ENCODE results near the gene PRDX2. TPM values are rescaled to one million over a fixed set of nuclear protein-coding genes. Genes with fewer than 3 reads are reported as not detected.

Gene PRDX2
- polyA plus RNA-seq, 1 of the 3 experiments (the other 2 are of a cell fraction), result 341 TPM

GRCh38 chr19:12785431-12786031, 16.1 kb downstream of the PRDX2 start:
- Histone ChIP-seq H2AFZ (ENCODE audit: low read depth) (peak overlapping the region; percentile 56; the same call in 1 of the 2 replicates), H3K4me1 (ENCODE audit: control insufficient read depth in 1 of 2, insufficient read depth in 2 of 2, low read depth in 1 of 2, low read length in 1 of 2) (peaks cover 49 to 68% of the 10 kb centered on the region in 2 experiments), H3K4me2 (peak overlapping the region; percentile 33; the same call in 1 of the 2 replicates), H3K27me3 (ENCODE audit: insufficient read depth) (no peaks in the 10 kb centered on the region), H3F3A (replicated peaks; ENCODE audit: insufficient read depth) (peaks cover 70% of the 10 kb centered on the region), H3K9ac (peak overlapping the region; percentile 19; the same call in 1 of the 2 replicates), H3K9me3 (no peaks in the 10 kb centered on the region), H3K27ac (ENCODE audit: low read depth in 2 of 2, low read length in 1 of 2) (peak overlapping the region; percentile 97 to 98), H4K20me1 (ENCODE audit: insufficient read depth) (no peaks in the 10 kb centered on the region), H3K79me2 (ENCODE audit: insufficient read depth) (no peaks in the 10 kb centered on the region), H3K4me3 (ENCODE audit: low read depth in 2 of 2, low read length in 1 of 2) (no peak overlapping the region), H3K9me2 (no peaks in the 10 kb centered on the region), H3K36me3 (replicated peaks in 1 of 2; ENCODE audit: control insufficient read depth in 1 of 2, insufficient read depth in 2 of 2, low read length in 1 of 2) (no peaks in the 10 kb centered on the region)
- DNase-seq, result no peak
- 73% methylated on average over 3 of the region's 4 CpGs for WGBS (ENCODE audit: low lambda C conversion rate)
- CTCF ChIA-PET, result interaction anchor here (0.5 to 1.7 kb wide), 3 partner anchors 11 to 180 kb away, joined by 3 to 8 read pairs (median 3); no protein-coding TSS in a partner anchor
- no peak for TF ChIP-seq FOSL2 (IDR thresholded peaks at IDR 0.05; ENCODE audit: borderline replicate concordance, low read depth)
- TF ChIP-seq EP300 (IDR thresholded peaks at IDR 0.05; ENCODE audit: borderline replicate concordance in 1 of 2, low read depth in 1 of 2, low read length in 1 of 2), result no peak
- no peak for TF ChIP-seq NRF1 (IDR thresholded peaks at IDR 0.05; ENCODE audit: low read depth, low read length)
- TF ChIP-seq USF2 (IDR thresholded peaks at IDR 0.05; ENCODE audit: borderline replicate concordance, low read depth, low read length), result no peak
- TF ChIP-seq MXI1 (IDR thresholded peaks at IDR 0.05; ENCODE audit: low read depth, low read length), result no peak
- TF ChIP-seq, protein P1, sequence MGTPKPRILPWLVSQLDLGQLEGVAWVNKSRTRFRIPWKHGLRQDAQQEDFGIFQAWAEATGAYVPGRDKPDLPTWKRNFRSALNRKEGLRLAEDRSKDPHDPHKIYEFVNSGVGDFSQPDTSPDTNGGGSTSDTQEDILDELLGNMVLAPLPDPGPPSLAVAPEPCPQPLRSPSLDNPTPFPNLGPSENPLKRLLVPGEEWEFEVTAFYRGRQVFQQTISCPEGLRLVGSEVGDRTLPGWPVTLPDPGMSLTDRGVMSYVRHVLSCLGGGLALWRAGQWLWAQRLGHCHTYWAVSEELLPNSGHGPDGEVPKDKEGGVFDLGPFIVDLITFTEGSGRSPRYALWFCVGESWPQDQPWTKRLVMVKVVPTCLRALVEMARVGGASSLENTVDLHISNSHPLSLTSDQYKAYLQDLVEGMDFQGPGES (IDR thresholded peaks at IDR 0.05; ENCODE audit: low read depth, low read length), result no peak
- no peak for TF ChIP-seq USF1 (IDR thresholded peaks at IDR 0.05; ENCODE audit: borderline replicate concordance, low read depth)
- TF ChIP-seq YY1 (IDR thresholded peaks at IDR 0.05; ENCODE audit: low read depth), result no peak
- no peak for TF ChIP-seq FOXM1 (IDR thresholded peaks at IDR 0.05; ENCODE audit: low read depth)
- TF ChIP-seq GATA2 (CRISPR knock-in tag; IDR thresholded peaks at IDR 0.05), result no peak
- POLR2A ChIA-PET, result no interaction called here

- H3K27ac ChIP-seq (ENCODE audit: low read depth in 2 of 2, low read length in 1 of 2), result peak overlapping the region; percentile 97 to 98
- CTCF ChIA-PET, result interaction anchor here (0.5 to 1.7 kb wide), 2 partner anchors 11 to 180 kb away, joined by 3 to 8 read pairs; no protein-coding TSS in a partner anchor
- WGBS (ENCODE audit: low lambda C conversion rate), result 92% methylated on average over 2 of the region's 5 CpGs
- H3F3A ChIP-seq (replicated peaks; ENCODE audit: insufficient read depth), result peaks cover 70% of the 10 kb centered on the region
- peak; percentile 49 for DNase-seq
- no peaks in the 10 kb centered on the region for H3K27me3 ChIP-seq (ENCODE audit: insufficient read depth)
- H3K4me2 ChIP-seq, result no peak overlapping the region
- H4K20me1 ChIP-seq (ENCODE audit: insufficient read depth), result no peaks in the 10 kb centered on the region
- TF ChIP-seq GATA2 (CRISPR knock-in tag; IDR thresholded peaks at IDR 0.05), result 0 out of 2 replicates have a peak, but pooled peaks have one; percentile 21
- no peak for TF ChIP-seq FOXJ3 (CRISPR knock-in tag; IDR thresholded peaks at IDR 0.05)
- no peak overlapping the region for H3K4me3 ChIP-seq (ENCODE audit: low read depth in 2 of 2, low read length in 1 of 2)
- peaks cover 46 to 63% of the 10 kb centered on the region in 2 experiments for H3K4me1 ChIP-seq (ENCODE audit: control insufficient read depth in 1 of 2, insufficient read depth in 2 of 2, low read depth in 1 of 2, low read length in 1 of 2)
- H3K9me3 ChIP-seq, result no peaks in the 10 kb centered on the region
- H3K79me2 ChIP-seq (ENCODE audit: insufficient read depth), result no peaks in the 10 kb centered on the region
- no peak overlapping the region for H3K9ac ChIP-seq
- no peak overlapping the region for H2AFZ ChIP-seq (ENCODE audit: low read depth)
- POLR2A ChIA-PET, result no interaction called here
- H3K36me3 ChIP-seq (replicated peaks in 1 of 2; ENCODE audit: control insufficient read depth in 1 of 2, insufficient read depth in 2 of 2, low read length in 1 of 2), result no peaks in the 10 kb centered on the region
- H3K9me2 ChIP-seq, result no peaks in the 10 kb centered on the region
These were observed 16.6 kb downstream of the PRDX2 start for GRCh38 chr19:12784871-12785430.
